22Rv1 (cell line): ENCODE results near the gene RNF11.

Source experiments
- CTCF ChIP-seq: fragments of 450-650 bp; IDR thresholded peaks from 2 replicates; pipeline ENCODE4 v1.5.1; 2017; ENCODE audit warnings: mild to moderate bottlenecking
- ZFX ChIP-seq: fragments of 450-650 bp; IDR thresholded peaks from 2 replicates; pipeline ENCODE4 v1.6.1; 2017; ENCODE audit warnings: antibody characterized with exemption, borderline replicate concordance

- no peak for TF ChIP-seq CTCF
- TF ChIP-seq ZFX = no peak
Observed at GRCh38 chr1:51210676-51211075, 25.4 kb upstream of the RNF11 start.
